ENCODE measurements around the gene PELI1.

Gene PELI1

DNA sequence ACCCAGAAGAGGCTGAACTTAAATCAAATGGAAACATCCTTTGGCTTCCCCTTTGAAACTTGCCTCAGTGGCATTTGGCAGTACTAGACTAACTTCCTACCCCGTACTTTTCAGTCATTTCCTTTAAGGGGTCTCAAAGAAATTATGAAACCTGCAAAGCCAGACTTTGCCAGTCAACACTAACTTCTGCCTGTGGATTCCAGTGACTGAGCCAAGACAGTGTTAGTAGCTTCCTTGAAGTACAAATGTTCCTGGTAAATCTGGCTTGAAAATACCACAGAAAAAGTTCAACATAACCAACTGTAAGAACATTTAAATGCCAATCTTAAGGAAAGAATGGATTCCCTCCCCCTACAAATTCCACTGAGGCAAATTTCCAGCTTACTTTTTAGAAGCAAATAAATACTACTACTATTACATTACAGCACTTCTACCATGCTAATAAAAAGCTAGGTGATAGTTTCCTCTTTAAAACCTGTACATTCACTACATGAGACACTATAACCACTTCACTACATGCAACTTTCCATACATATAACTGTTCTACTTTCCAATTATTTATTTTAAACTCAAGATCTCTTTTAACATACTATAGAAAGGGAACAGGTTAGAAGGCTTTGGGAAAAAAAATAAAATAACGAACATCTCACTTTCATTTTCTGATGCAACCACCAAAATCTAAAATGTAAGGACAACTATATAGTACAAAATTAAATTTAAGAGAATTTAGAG, 2.4 kb downstream of the PELI1 start:
- Histone ChIP-seq H3K27ac (ENCODE audit: insufficient read depth in 1 of 2, low read depth in 1 of 2, low read length in 2 of 2, poor library complexity in 1 of 2, severe bottlenecking in 2 of 2) (peak overlapping the region in 1 of 2 experiments; percentile 78), H3K9me3 (ENCODE audit: control extremely low read depth in 1 of 5, control insufficient read depth in 4 of 5, insufficient read depth in 2 of 5, low read depth in 1 of 5, low read length in 4 of 5) (no peaks in the 10 kb centered on the region), H3K4me1 (ENCODE audit: control extremely low read depth in 1 of 4, control insufficient read depth in 4 of 4, insufficient read depth in 4 of 4, low read length in 3 of 4) (peaks cover 15 to 45% (median 30%) of the 10 kb centered on the region in 4 experiments), H3K27me3 (replicated peaks in 2 of 5; ENCODE audit: control insufficient read depth in 4 of 5, insufficient read depth in 5 of 5, low read length in 4 of 5) (no peaks in the 10 kb centered on the region), H3K36me3 (ENCODE audit: control insufficient read depth in 4 of 4, insufficient read depth in 4 of 4, low read length in 3 of 4) (no peaks in the 10 kb centered on the region), H3K4me3 (ENCODE audit: control insufficient read depth in 1 of 7, extremely low read depth in 1 of 7, insufficient read depth in 4 of 7, low read depth in 2 of 7, low read length in 6 of 7) (peak overlapping the region in 6 of 7 experiments; percentile 22 to 96 (median 71))
- ChIA-PET CTCF (interaction anchor here (0.8 to 1.7 kb wide), 3 partner anchors 73 to 186 kb away, joined by 3 to 6 read pairs (median 3); no protein-coding TSS in a partner anchor), POLR2A (no interaction called here)
- 0% methylated on average over 1 of the region's 2 CpGs for WGBS (ENCODE audit: insufficient coverage)
- DNase-seq = peak in 2 of 3 donors; percentile 10 to 11

DNA sequence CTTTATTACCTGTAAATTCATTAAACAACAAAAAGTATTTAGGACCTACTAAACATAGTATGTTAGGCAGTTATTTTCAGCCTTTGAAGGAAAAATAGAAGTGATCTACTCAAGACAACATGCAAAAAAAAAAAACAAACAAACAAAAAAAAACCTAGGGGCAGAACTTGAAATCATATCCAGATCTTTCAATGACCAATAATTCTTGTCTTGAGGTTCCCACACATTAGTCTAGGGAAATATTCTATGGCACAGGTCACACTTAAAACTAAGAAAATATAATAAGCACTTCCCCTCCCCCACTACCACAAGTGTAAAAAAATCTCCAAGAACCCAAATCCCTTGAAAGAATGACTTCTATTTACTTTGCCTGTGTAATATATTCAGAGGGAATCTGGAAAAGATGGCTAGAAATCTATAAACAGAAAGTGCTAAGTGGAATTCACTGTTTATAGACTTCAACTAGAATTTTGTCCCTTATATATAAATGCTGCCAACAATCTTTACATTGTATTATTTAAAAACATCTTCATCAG, 3.5 kb downstream of the PELI1 start:
- DNase-seq = peak in 1 of 3 donors; percentile 7
- Histone ChIP-seq H3K9me3 (ENCODE audit: control extremely low read depth in 1 of 5, control insufficient read depth in 4 of 5, insufficient read depth in 2 of 5, low read depth in 1 of 5, low read length in 4 of 5) (no peaks in the 10 kb centered on the region), H3K4me3 (ENCODE audit: control insufficient read depth in 1 of 7, extremely low read depth in 1 of 7, insufficient read depth in 4 of 7, low read depth in 2 of 7, low read length in 6 of 7) (no peak overlapping the region), H3K27me3 (replicated peaks in 2 of 5; ENCODE audit: control insufficient read depth in 4 of 5, insufficient read depth in 5 of 5, low read length in 4 of 5) (no peaks in the 10 kb centered on the region), H3K27ac (ENCODE audit: insufficient read depth in 1 of 2, low read depth in 1 of 2, low read length in 2 of 2, poor library complexity in 1 of 2, severe bottlenecking in 2 of 2) (no peak overlapping the region), H3K36me3 (ENCODE audit: control insufficient read depth in 4 of 4, insufficient read depth in 4 of 4, low read length in 3 of 4) (no peaks in the 10 kb centered on the region), H3K4me1 (ENCODE audit: control extremely low read depth in 1 of 4, control insufficient read depth in 4 of 4, insufficient read depth in 4 of 4, low read length in 3 of 4) (peaks cover 15 to 46% (median 30%) of the 10 kb centered on the region in 4 experiments)
- ChIA-PET CTCF (interaction anchor here (1.1 kb wide), 1 partner anchor 15 kb away, joined by 3 read pairs; no protein-coding TSS in a partner anchor), POLR2A (no interaction called here)

DNA sequence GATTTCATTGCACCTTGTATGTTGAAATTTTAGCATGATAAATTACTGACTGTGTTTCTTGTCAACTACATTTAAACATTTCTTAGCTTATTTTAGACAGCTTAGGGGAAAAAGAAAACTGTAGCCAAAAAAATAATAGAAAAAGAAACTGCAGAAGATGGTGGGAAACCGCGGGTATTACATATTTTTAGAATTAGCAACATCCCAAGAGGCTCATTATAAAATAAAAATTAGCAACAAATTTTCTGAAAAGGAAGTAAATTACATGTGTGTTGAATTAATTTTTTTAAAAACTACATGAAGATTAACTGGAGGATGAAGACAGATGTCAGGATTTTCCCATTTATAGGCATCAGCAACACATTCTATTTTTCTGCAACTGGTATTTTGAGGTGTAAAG, 4.3 kb downstream of the PELI1 start:
- H3K4me3 ChIP-seq (ENCODE audit: control insufficient read depth in 1 of 7, extremely low read depth in 1 of 7, insufficient read depth in 4 of 7, low read depth in 2 of 7, low read length in 6 of 7) = no peak overlapping the region
- no peak for DNase-seq
- H3K27me3 ChIP-seq (replicated peaks in 2 of 5; ENCODE audit: control insufficient read depth in 4 of 5, insufficient read depth in 5 of 5, low read length in 4 of 5) = no peaks in the 10 kb centered on the region
- WGBS (ENCODE audit: insufficient coverage) = no CpG with 5 or more reads among the region's 2 CpGs
- no peaks in the 10 kb centered on the region for H3K36me3 ChIP-seq (ENCODE audit: control insufficient read depth in 4 of 4, insufficient read depth in 4 of 4, low read length in 3 of 4)
- H3K4me1 ChIP-seq (ENCODE audit: control extremely low read depth in 1 of 4, control insufficient read depth in 4 of 4, insufficient read depth in 4 of 4, low read length in 3 of 4) = peaks cover 15 to 45% (median 31%) of the 10 kb centered on the region in 4 experiments
- ChIA-PET POLR2A (no interaction called here), CTCF (interaction anchor here (1.1 kb wide), 1 partner anchor 14 kb away, joined by 3 read pairs; no protein-coding TSS in a partner anchor)
- no peak overlapping the region for H3K27ac ChIP-seq (ENCODE audit: insufficient read depth in 1 of 2, low read depth in 1 of 2, low read length in 2 of 2, poor library complexity in 1 of 2, severe bottlenecking in 2 of 2)
- H3K9me3 ChIP-seq (ENCODE audit: control extremely low read depth in 1 of 5, control insufficient read depth in 4 of 5, insufficient read depth in 2 of 5, low read depth in 1 of 5, low read length in 4 of 5) = no peaks in the 10 kb centered on the region

DNA sequence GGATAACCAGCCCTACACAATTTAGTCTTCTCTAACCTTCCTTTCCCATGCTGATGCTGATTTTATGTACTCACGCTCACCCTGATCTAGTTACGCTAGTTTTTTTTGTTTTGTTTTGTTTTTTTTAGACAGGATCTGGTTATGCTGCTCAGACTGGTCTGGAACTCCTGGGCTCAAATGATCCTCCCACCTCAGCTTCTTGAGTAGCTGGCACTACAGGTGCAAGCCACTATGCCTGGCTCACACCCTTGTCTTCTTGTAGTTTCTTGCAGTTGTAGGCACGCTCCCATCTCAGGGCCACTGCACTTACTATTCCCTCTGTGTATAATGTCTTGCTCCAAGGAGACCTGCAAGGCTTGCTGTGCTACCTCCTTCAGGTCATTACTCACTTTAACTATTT, 6.2 kb downstream of the PELI1 start:
- Histone ChIP-seq H3K27me3 (replicated peaks in 2 of 5; ENCODE audit: control insufficient read depth in 4 of 5, insufficient read depth in 5 of 5, low read length in 4 of 5) (no peaks in the 10 kb centered on the region), H3K27ac (ENCODE audit: insufficient read depth in 1 of 2, low read depth in 1 of 2, low read length in 2 of 2, poor library complexity in 1 of 2, severe bottlenecking in 2 of 2) (peak overlapping the region in 1 of 2 experiments; percentile 17), H3K36me3 (ENCODE audit: control insufficient read depth in 4 of 4, insufficient read depth in 4 of 4, low read length in 3 of 4) (no peaks in the 10 kb centered on the region), H3K4me3 (ENCODE audit: control insufficient read depth in 1 of 7, extremely low read depth in 1 of 7, insufficient read depth in 4 of 7, low read depth in 2 of 7, low read length in 6 of 7) (peak overlapping the region in 1 of 7 experiments; percentile 19), H3K4me1 (ENCODE audit: control extremely low read depth in 1 of 4, control insufficient read depth in 4 of 4, insufficient read depth in 4 of 4, low read length in 3 of 4) (peaks cover 11 to 40% (median 35%) of the 10 kb centered on the region in 4 experiments), H3K9me3 (ENCODE audit: control extremely low read depth in 1 of 5, control insufficient read depth in 4 of 5, insufficient read depth in 2 of 5, low read depth in 1 of 5, low read length in 4 of 5) (no peaks in the 10 kb centered on the region)
- peak in 1 of 3 donors; percentile 16 for DNase-seq
- ChIA-PET CTCF (no interaction called here), POLR2A (no interaction called here)
- WGBS (ENCODE audit: insufficient coverage) = 100% methylated on average over 1 of the region's 3 CpGs

DNA sequence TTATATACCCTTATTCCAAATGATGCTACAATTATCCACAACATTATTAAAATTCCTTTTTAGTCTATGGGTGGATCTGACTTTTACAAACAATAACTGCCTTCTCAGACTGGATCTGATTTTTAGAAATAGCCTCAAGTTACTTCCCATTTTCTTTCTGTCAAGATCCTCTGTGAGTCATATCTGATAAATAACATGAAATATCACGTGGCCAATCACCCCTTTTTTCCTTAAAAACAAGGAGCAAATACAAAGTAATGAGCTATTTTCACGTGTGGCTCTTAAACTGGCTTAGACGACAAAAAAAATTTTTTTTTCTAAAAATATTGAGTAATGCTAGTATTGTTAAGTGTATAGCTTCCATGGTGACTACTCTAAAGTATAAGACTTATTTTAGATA, 6.7 kb downstream of the PELI1 start:
- Histone ChIP-seq H3K4me1 (ENCODE audit: control extremely low read depth in 1 of 4, control insufficient read depth in 4 of 4, insufficient read depth in 4 of 4, low read length in 3 of 4) (peaks cover 11 to 38% (median 33%) of the 10 kb centered on the region in 4 experiments), H3K36me3 (ENCODE audit: control insufficient read depth in 4 of 4, insufficient read depth in 4 of 4, low read length in 3 of 4) (no peaks in the 10 kb centered on the region), H3K4me3 (ENCODE audit: control insufficient read depth in 1 of 7, extremely low read depth in 1 of 7, insufficient read depth in 4 of 7, low read depth in 2 of 7, low read length in 6 of 7) (peak overlapping the region in 2 of 7 experiments; percentile 3 to 19), H3K9me3 (ENCODE audit: control extremely low read depth in 1 of 5, control insufficient read depth in 4 of 5, insufficient read depth in 2 of 5, low read depth in 1 of 5, low read length in 4 of 5) (no peaks in the 10 kb centered on the region), H3K27ac (ENCODE audit: insufficient read depth in 1 of 2, low read depth in 1 of 2, low read length in 2 of 2, poor library complexity in 1 of 2, severe bottlenecking in 2 of 2) (peak overlapping the region in 1 of 2 experiments; percentile 17), H3K27me3 (replicated peaks in 2 of 5; ENCODE audit: control insufficient read depth in 4 of 5, insufficient read depth in 5 of 5, low read length in 4 of 5) (no peaks in the 10 kb centered on the region)
- WGBS (ENCODE audit: insufficient coverage) = no CpG with 5 or more reads among the region's 3 CpGs
- ChIA-PET CTCF (no interaction called here), POLR2A (no interaction called here)
- DNase-seq = peak; percentile 62 to 84 (median 75)

DNA sequence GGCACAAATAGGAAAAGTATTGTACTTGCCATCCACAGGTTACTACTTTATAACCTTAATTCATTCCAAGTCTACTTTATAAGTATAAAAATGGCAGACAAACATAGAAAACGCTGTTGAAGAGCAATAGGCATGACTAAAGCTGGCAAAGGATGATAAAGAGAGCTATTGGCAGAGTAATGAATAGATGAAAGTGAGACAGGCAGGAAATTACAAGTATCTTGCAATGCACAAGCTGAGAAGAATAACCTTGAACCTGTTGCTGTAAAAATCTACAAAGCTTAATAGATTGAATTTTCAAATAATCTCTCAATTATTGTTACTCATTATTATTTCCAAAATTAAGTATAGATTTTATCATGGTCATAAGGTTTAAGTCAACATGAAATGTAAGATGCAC, 8.8 kb downstream of the PELI1 start:
- H3K4me3 ChIP-seq (ENCODE audit: control insufficient read depth in 1 of 7, extremely low read depth in 1 of 7, insufficient read depth in 4 of 7, low read depth in 2 of 7, low read length in 6 of 7) = no peak overlapping the region
- ChIA-PET CTCF (interaction anchor here (1.7 kb wide), 1 partner anchor 193 kb away, joined by 3 read pairs; no protein-coding TSS in a partner anchor), POLR2A (no interaction called here)
- DNase-seq = no peak
- no peaks in the 10 kb centered on the region for H3K9me3 ChIP-seq (ENCODE audit: control extremely low read depth in 1 of 5, control insufficient read depth in 4 of 5, insufficient read depth in 2 of 5, low read depth in 1 of 5, low read length in 4 of 5)
- no peak overlapping the region for H3K27ac ChIP-seq (ENCODE audit: insufficient read depth in 1 of 2, low read depth in 1 of 2, low read length in 2 of 2, poor library complexity in 1 of 2, severe bottlenecking in 2 of 2)
- H3K36me3 ChIP-seq (ENCODE audit: control insufficient read depth in 4 of 4, insufficient read depth in 4 of 4, low read length in 3 of 4) = no peaks in the 10 kb centered on the region
- H3K27me3 ChIP-seq (replicated peaks in 2 of 5; ENCODE audit: control insufficient read depth in 4 of 5, insufficient read depth in 5 of 5, low read length in 4 of 5) = no peaks in the 10 kb centered on the region
- peaks cover 8 to 24% (median 20%) of the 10 kb centered on the region in 4 experiments for H3K4me1 ChIP-seq (ENCODE audit: control extremely low read depth in 1 of 4, control insufficient read depth in 4 of 4, insufficient read depth in 4 of 4, low read length in 3 of 4)
- no CpG with 5 or more reads among the region's 1 CpG for WGBS (ENCODE audit: insufficient coverage)

DNA sequence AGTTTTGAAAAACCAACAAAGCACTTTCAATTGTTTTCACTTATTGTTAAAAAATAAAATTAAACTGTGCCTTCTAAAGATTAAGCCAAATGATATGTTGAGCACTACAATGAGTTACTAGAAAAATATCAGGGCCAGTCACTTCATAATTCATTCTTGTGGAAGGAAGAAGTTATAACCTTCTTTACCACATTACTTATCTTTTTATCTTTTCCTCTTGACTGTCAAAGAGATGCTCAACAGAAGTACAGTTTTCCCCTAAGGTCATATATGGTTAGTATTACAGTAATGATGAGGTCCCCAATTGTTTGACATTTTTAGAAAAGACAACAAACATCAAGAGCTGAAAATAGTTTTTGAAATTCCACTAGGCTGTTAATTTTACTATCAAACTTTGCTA, 9.4 kb downstream of the PELI1 start:
- Histone ChIP-seq H3K4me3 (ENCODE audit: control insufficient read depth in 1 of 7, extremely low read depth in 1 of 7, insufficient read depth in 4 of 7, low read depth in 2 of 7, low read length in 6 of 7) (no peak overlapping the region), H3K36me3 (ENCODE audit: control insufficient read depth in 4 of 4, insufficient read depth in 4 of 4, low read length in 3 of 4) (no peaks in the 10 kb centered on the region), H3K4me1 (ENCODE audit: control extremely low read depth in 1 of 4, control insufficient read depth in 4 of 4, insufficient read depth in 4 of 4, low read length in 3 of 4) (peaks cover 8 to 24% (median 20%) of the 10 kb centered on the region in 4 experiments), H3K27me3 (replicated peaks in 2 of 5; ENCODE audit: control insufficient read depth in 4 of 5, insufficient read depth in 5 of 5, low read length in 4 of 5) (no peaks in the 10 kb centered on the region), H3K27ac (ENCODE audit: insufficient read depth in 1 of 2, low read depth in 1 of 2, low read length in 2 of 2, poor library complexity in 1 of 2, severe bottlenecking in 2 of 2) (no peak overlapping the region), H3K9me3 (ENCODE audit: control extremely low read depth in 1 of 5, control insufficient read depth in 4 of 5, insufficient read depth in 2 of 5, low read depth in 1 of 5, low read length in 4 of 5) (no peaks in the 10 kb centered on the region)
- CTCF ChIA-PET = interaction anchor here (1.7 kb wide), 1 partner anchor 194 kb away, joined by 3 read pairs; no protein-coding TSS in a partner anchor
- DNase-seq = peak in 1 of 3 donors; percentile 5
- POLR2A ChIA-PET = no interaction called here
